HEK293 (cell line): ENCODE data around the gene FCRL1.

Experiments used
- CTCF ChIA-PET: fragments of 350-600 bp; formaldehyde crosslinking; extraction: SDS; loops from one replicate; lab custom pipeline; 2021; ENCODE audit warnings: antibody characterized with exemption; lab: Yijun Ruan, JAX
- POLR2A ChIA-PET: fragments of 300-600 bp; formaldehyde crosslinking; extraction: SDS; loops from one replicate; lab custom pipeline; 2020; ENCODE audit warnings: antibody characterized with exemption, inconsistent platforms; lab: Yijun Ruan, JAX
- H3K27ac ChIP-seq: fragments of 200-500 bp; sonication (Bioruptor generic); 2 replicates; pipeline ENCODE4 v1.5.1; 2014; ENCODE audit warnings: low read depth, low read length, control low read depth, inconsistent platforms; ENCODE audit errors: extremely low read depth
- H3K36me3 ChIP-seq, 2 experiments: fragments of 200-500 bp in 1 of 2; sonication (Bioruptor generic) in 1 of 2; 1 replicate in 1 of 2; 2 replicates in 1 of 2; pipeline ENCODE4 v1.5.1; 2014 to 2017; ENCODE audit warnings: inconsistent platforms in 2 of 2, low read length in 2 of 2; ENCODE audit not compliant: control insufficient read depth in 2 of 2, insufficient read depth in 1 of 2
- H3K4me1 ChIP-seq: fragments of 200-500 bp; sonication (Bioruptor generic); 2 replicates; pipeline ENCODE4 v1.5.1; 2014; ENCODE audit warnings: mild to moderate bottlenecking, low read length, inconsistent platforms; ENCODE audit not compliant: control insufficient read depth, insufficient read depth
- H3K4me3 ChIP-seq: 2 replicates; pipeline ENCODE4 v1.5.1; 2011; ENCODE audit warnings: low read depth, mild to moderate bottlenecking, control low read depth, low read length, moderate library complexity
- H3K9me3 ChIP-seq: fragments of 200-500 bp; sonication (Bioruptor generic); 2 replicates; pipeline ENCODE4 v1.5.1; 2014; ENCODE audit warnings: low read depth, low read length, inconsistent platforms; ENCODE audit not compliant: control insufficient read depth, insufficient read depth
- FEZF1 ChIP-seq: fragments of 450-650 bp; formaldehyde crosslinking; IDR thresholded peaks from 2 replicates; pipeline ENCODE4 v1.5.1; 2016; ENCODE audit warnings: missing biosample characterization, missing genetic modification characterization
- KLF9 ChIP-seq: fragments of 450-650 bp; formaldehyde crosslinking; IDR thresholded peaks from 2 replicates; pipeline ENCODE4 v1.5.1; 2016; ENCODE audit warnings: missing biosample characterization, missing genetic modification characterization, low read depth
- OSR2 ChIP-seq: fragments of 450-650 bp; formaldehyde crosslinking; IDR thresholded peaks from 2 replicates; pipeline ENCODE4 v1.5.1; 2016; ENCODE audit warnings: missing biosample characterization, missing genetic modification characterization
- PRDM1 ChIP-seq: fragments of 450-650 bp; formaldehyde crosslinking; IDR thresholded peaks from 2 replicates; pipeline ENCODE4; 2016; ENCODE audit warnings: missing biosample characterization, missing genetic modification characterization
- TCF7L2 ChIP-seq: IDR thresholded peaks from 2 replicates; pipeline ENCODE4 v1.6.1; 2011; ENCODE audit warnings: low read depth, mild to moderate bottlenecking, inconsistent platforms, low read length, moderate library complexity, borderline replicate concordance
- WT1 ChIP-seq: fragments of 450-650 bp; formaldehyde crosslinking; IDR thresholded peaks from 2 replicates; pipeline ENCODE4 v1.5.1; 2016; ENCODE audit warnings: missing biosample characterization, missing genetic modification characterization
- ZNF10 ChIP-seq: fragments of 450-650 bp; formaldehyde crosslinking; IDR thresholded peaks from 2 replicates; pipeline ENCODE4 v1.5.1; 2017; ENCODE audit warnings: missing biosample characterization, missing genetic modification characterization
- ZNF202 ChIP-seq: fragments of 450-650 bp; formaldehyde crosslinking; IDR thresholded peaks from 2 replicates; pipeline ENCODE4 v1.5.1; 2016; ENCODE audit warnings: missing biosample characterization, missing genetic modification characterization, borderline replicate concordance
- ZNF248 ChIP-seq: fragments of 450-650 bp; formaldehyde crosslinking; IDR thresholded peaks from 2 replicates; pipeline ENCODE4 v1.5.1; 2017; ENCODE audit warnings: missing biosample characterization, missing genetic modification characterization
- ZNF362 ChIP-seq: fragments of 450-650 bp; formaldehyde crosslinking; IDR thresholded peaks from 2 replicates; pipeline ENCODE4 v1.5.1; 2016; ENCODE audit warnings: missing biosample characterization, missing genetic modification characterization
- ZNF366 ChIP-seq: fragments of 450-650 bp; formaldehyde crosslinking; conservative IDR thresholded peaks from 2 replicates; pipeline ENCODE4 v1.5.1; 2016; ENCODE audit warnings: missing biosample characterization, missing genetic modification characterization
- ZNF394 ChIP-seq: fragments of 450-650 bp; formaldehyde crosslinking; IDR thresholded peaks from 2 replicates; pipeline ENCODE4 v1.5.1; 2016; ENCODE audit warnings: missing biosample characterization, missing genetic modification characterization, mild to moderate bottlenecking, moderate library complexity, borderline replicate concordance
- ZNF501 ChIP-seq: fragments of 450-650 bp; formaldehyde crosslinking; IDR thresholded peaks from 2 replicates; pipeline ENCODE4 v1.5.1; 2016; ENCODE audit warnings: missing biosample characterization, missing genetic modification characterization
- ZNF558 ChIP-seq: fragments of 450-650 bp; formaldehyde crosslinking; IDR thresholded peaks from 2 replicates; pipeline ENCODE4 v1.5.1; 2016; ENCODE audit warnings: missing biosample characterization, missing genetic modification characterization
- ZNF629 ChIP-seq: fragments of 450-650 bp; formaldehyde crosslinking; IDR thresholded peaks from 2 replicates; pipeline ENCODE4 v1.5.1; 2017; ENCODE audit warnings: missing biosample characterization, missing genetic modification characterization
- ZNF664 ChIP-seq: fragments of 450-650 bp; formaldehyde crosslinking; IDR thresholded peaks from 2 replicates; pipeline ENCODE4 v1.5.1; 2016; ENCODE audit warnings: missing biosample characterization, missing genetic modification characterization
- ZNF670 ChIP-seq: fragments of 450-650 bp; formaldehyde crosslinking; IDR thresholded peaks from 2 replicates; pipeline ENCODE4 v1.5.1; 2016; ENCODE audit warnings: missing biosample characterization, missing genetic modification characterization, low read depth
- ZNF707 ChIP-seq: fragments of 450-650 bp; formaldehyde crosslinking; IDR thresholded peaks from 2 replicates; pipeline ENCODE4 v1.5.1; 2016; ENCODE audit warnings: missing biosample characterization, missing genetic modification characterization
- ZNF785 ChIP-seq: fragments of 450-650 bp; formaldehyde crosslinking; IDR thresholded peaks from 2 replicates; pipeline ENCODE4 v1.5.1; 2016; ENCODE audit warnings: missing biosample characterization, missing genetic modification characterization
- ZSCAN5A ChIP-seq: fragments of 450-650 bp; formaldehyde crosslinking; IDR thresholded peaks from 2 replicates; pipeline ENCODE4 v1.5.1; 2016; ENCODE audit warnings: missing biosample characterization, missing genetic modification characterization
- TF ChIP-seq, protein P1 (sequence below): fragments of 450-650 bp; formaldehyde crosslinking; IDR thresholded peaks from 2 replicates; pipeline ENCODE4 v1.5.1; 2016; ENCODE audit warnings: missing biosample characterization, missing genetic modification characterization
- TF ChIP-seq, protein P2 (sequence below): fragments of 450-650 bp; formaldehyde crosslinking; optimal IDR thresholded peaks from 2 replicates; pipeline ENCODE3; 2016; ENCODE audit warnings: missing biosample characterization, mild to moderate bottlenecking, missing genetic modification characterization
- TF ChIP-seq, protein P3 (sequence below): fragments of 450-650 bp; formaldehyde crosslinking; IDR thresholded peaks from 2 replicates; pipeline ENCODE4 v1.5.1; 2016; ENCODE audit warnings: missing biosample characterization, missing genetic modification characterization, low read depth
- TF ChIP-seq, protein P4 (sequence below): fragments of 450-650 bp; IDR thresholded peaks from 2 replicates; pipeline ENCODE4 v1.5.1; 2018; ENCODE audit warnings: missing biosample characterization, mild to moderate bottlenecking, missing genetic modification characterization

The FCRL1 gene

GRCh38 chr1:157862114-157863070 lies 42.5 kb upstream of the FCRL1 start:
- ChIA-PET POLR2A (no interaction called here), CTCF (no interaction called here)
- H3K36me3 ChIP-seq: no peaks in the 10 kb centered on the region
- H3K4me1 ChIP-seq: no peaks in the 10 kb centered on the region
- no peaks in the 10 kb centered on the region for H3K9me3 ChIP-seq
- no peak overlapping the region for H3K27ac ChIP-seq
- TF ChIP-seq FEZF1 (tag by site-specific recombination) (no peak), ZNF670 (tag by site-specific recombination) (no peak), ZNF785 (tag by site-specific recombination) (no peak), WT1 (tag by site-specific recombination) (no peak), ZNF248 (tag by site-specific recombination) (no peak), ZNF394 (tag by site-specific recombination) (no peak), ZSCAN5A (tag by site-specific recombination) (no peak), ZNF202 (no peak), PRDM1 (tag by site-specific recombination) (no peak), ZNF558 (tag by site-specific recombination) (no peak), ZNF362 (tag by site-specific recombination) (no peak), ZNF10 (tag by site-specific recombination) (no peak), OSR2 (tag by site-specific recombination) (no peak)
- TF ChIP-seq, protein P1, sequence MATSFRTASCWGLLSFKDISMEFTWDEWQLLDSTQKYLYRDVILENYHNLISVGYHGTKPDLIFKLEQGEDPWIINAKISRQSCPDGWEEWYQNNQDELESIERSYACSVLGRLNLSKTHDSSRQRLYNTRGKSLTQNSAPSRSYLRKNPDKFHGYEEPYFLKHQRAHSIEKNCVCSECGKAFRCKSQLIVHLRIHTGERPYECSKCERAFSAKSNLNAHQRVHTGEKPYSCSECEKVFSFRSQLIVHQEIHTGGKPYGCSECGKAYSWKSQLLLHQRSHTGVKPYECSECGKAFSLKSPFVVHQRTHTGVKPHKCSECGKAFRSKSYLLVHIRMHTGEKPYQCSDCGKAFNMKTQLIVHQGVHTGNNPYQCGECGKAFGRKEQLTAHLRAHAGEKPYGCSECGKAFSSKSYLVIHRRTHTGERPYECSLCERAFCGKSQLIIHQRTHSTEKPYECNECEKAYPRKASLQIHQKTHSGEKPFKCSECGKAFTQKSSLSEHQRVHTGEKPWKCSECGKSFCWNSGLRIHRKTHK (tag by site-specific recombination): no peak
- TF ChIP-seq, protein P2, sequence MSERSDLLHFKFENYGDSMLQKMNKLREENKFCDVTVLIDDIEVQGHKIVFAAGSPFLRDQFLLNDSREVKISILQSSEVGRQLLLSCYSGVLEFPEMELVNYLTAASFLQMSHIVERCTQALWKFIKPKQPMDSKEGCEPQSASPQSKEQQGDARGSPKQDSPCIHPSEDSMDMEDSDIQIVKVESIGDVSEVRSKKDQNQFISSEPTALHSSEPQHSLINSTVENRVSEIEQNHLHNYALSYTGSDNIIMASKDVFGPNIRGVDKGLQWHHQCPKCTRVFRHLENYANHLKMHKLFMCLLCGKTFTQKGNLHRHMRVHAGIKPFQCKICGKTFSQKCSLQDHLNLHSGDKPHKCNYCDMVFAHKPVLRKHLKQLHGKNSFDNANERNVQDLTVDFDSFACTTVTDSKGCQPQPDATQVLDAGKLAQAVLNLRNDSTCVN (tag by site-specific recombination): no peak
- no peak overlapping the region for H3K4me3 ChIP-seq

DNA sequence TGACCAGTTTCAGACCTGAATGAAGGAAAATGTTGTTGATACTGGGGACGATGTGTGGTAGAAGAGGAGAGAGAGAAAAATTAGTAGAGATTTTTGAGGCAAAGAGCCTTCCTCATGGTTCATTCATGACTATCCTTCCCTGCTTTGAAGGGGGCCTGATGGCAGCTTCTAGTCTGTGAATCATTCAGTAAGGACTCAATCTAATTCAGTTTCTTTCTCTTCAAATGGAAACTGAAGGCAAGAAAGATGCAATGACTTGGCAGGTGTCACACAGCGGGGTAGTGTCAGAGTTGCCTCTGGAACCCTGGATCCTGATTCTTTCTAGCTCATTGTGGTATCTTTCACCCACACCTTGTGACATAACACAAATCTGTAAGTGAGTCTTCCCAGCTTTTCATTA lies 36.6 kb upstream of the FCRL1 start:
- POLR2A ChIA-PET: no interaction called here
- CTCF ChIA-PET: no interaction called here
- H3K9me3 ChIP-seq: no peaks in the 10 kb centered on the region
- H3K36me3 ChIP-seq: no peaks in the 10 kb centered on the region
- H3K27ac ChIP-seq: no peak overlapping the region
- no peaks in the 10 kb centered on the region for H3K4me1 ChIP-seq
- H3K4me3 ChIP-seq: no peak overlapping the region
- TF ChIP-seq ZNF707 (no peak), TCF7L2 (no peak), ZNF629 (tag by site-specific recombination) (no peak), ZNF664 (no peak), KLF9 (tag by site-specific recombination) (no peak), ZNF366 (tag by site-specific recombination) (no peak), FEZF1 (tag by site-specific recombination) (no peak), ZNF501 (tag by site-specific recombination) (no peak)
- TF ChIP-seq, protein P3, sequence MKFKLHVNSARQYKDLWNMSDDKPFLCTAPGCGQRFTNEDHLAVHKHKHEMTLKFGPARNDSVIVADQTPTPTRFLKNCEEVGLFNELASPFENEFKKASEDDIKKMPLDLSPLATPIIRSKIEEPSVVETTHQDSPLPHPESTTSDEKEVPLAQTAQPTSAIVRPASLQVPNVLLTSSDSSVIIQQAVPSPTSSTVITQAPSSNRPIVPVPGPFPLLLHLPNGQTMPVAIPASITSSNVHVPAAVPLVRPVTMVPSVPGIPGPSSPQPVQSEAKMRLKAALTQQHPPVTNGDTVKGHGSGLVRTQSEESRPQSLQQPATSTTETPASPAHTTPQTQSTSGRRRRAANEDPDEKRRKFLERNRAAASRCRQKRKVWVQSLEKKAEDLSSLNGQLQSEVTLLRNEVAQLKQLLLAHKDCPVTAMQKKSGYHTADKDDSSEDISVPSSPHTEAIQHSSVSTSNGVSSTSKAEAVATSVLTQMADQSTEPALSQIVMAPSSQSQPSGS (tag by site-specific recombination): no peak
- TF ChIP-seq, protein P1 (tag by site-specific recombination): no peak
- TF ChIP-seq, protein P4, sequence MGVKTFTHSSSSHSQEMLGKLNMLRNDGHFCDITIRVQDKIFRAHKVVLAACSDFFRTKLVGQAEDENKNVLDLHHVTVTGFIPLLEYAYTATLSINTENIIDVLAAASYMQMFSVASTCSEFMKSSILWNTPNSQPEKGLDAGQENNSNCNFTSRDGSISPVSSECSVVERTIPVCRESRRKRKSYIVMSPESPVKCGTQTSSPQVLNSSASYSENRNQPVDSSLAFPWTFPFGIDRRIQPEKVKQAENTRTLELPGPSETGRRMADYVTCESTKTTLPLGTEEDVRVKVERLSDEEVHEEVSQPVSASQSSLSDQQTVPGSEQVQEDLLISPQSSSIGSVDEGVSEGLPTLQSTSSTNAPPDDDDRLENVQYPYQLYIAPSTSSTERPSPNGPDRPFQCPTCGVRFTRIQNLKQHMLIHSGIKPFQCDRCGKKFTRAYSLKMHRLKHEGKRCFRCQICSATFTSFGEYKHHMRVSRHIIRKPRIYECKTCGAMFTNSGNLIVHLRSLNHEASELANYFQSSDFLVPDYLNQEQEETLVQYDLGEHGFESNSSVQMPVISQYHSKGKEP (tag by site-specific recombination): no peak
